Ishikawa (cell line): ENCODE results near the gene RIMBP2.

Experiments used
- CEBPB ChIP-seq: IDR thresholded peaks from 2 replicates; pipeline ENCODE4 v1.6.1; 2012
- CREB1 ChIP-seq: IDR thresholded peaks from 2 replicates; pipeline ENCODE4 v1.6.1; 2012; ENCODE audit warnings: low read depth
- EGR1 ChIP-seq: IDR thresholded peaks from 2 replicates; pipeline ENCODE4 v1.6.1; 2012
- EP300 ChIP-seq: IDR thresholded peaks from 2 replicates; pipeline ENCODE4 v1.6.1; 2012; ENCODE audit warnings: borderline replicate concordance
- FOXM1 ChIP-seq: IDR thresholded peaks from 2 replicates; pipeline ENCODE4 v1.6.1; 2012; ENCODE audit warnings: low read depth, borderline replicate concordance
- MAX ChIP-seq: IDR thresholded peaks from 2 replicates; pipeline ENCODE4 v1.6.1; 2012
- NFIC ChIP-seq: IDR thresholded peaks from 2 replicates; pipeline ENCODE4 v1.6.1; 2012
- RAD21 ChIP-seq: IDR thresholded peaks from 2 replicates; pipeline ENCODE4 v1.6.1; 2012; ENCODE audit warnings: low read depth
- REST ChIP-seq: IDR thresholded peaks from 2 replicates; pipeline ENCODE4 v1.6.1; 2012; ENCODE audit warnings: low read depth, mild to moderate bottlenecking
- TAF1 ChIP-seq: IDR thresholded peaks from 2 replicates; pipeline ENCODE4 v1.6.1; 2012; ENCODE audit warnings: low read depth, mild to moderate bottlenecking
- TCF12 ChIP-seq: IDR thresholded peaks from 2 replicates; pipeline ENCODE4 v1.6.1; 2012; ENCODE audit warnings: low read depth
- TEAD4 ChIP-seq: IDR thresholded peaks from 2 replicates; pipeline ENCODE4 v1.6.1; 2012
- YY1 ChIP-seq: IDR thresholded peaks from 2 replicates; pipeline ENCODE4 v1.6.1; 2012; ENCODE audit warnings: low read depth
- ZBTB7A ChIP-seq: IDR thresholded peaks from 2 replicates; pipeline ENCODE4 v1.6.1; 2012; ENCODE audit warnings: low read depth
- TF ChIP-seq, protein P1 (sequence below): IDR thresholded peaks from 2 replicates; pipeline ENCODE4 v1.6.1; 2012

Gene RIMBP2

GRCh38 chr12:130491421-130492357 lies 224.4 kb downstream of the RIMBP2 start:
- TF ChIP-seq CREB1 = no peak

DNA sequence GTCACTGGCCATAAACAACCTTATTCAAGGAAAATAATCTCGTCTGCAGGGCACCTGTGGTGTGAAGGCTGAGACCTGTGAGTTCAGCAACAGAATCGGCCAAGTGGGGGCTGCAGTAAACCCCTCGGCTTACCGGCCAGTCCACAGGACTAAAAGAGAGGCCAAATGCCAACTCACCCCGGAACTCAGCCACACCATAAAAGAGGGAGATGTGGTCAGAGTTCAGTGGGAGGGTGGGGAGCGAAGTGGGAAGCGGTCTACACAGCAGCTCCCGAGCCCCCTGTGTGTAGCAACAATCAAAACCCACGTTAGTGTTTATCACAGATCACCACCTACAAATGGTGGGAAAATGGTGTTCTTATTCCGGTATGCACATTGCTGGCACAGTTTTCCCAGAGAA lies 225.4 kb downstream of the RIMBP2 start:
- TF ChIP-seq EP300 = no peak
- TF ChIP-seq REST = no peak
- TF ChIP-seq CEBPB = no peak
- TF ChIP-seq RAD21 = no peak
- TF ChIP-seq, protein P1, sequence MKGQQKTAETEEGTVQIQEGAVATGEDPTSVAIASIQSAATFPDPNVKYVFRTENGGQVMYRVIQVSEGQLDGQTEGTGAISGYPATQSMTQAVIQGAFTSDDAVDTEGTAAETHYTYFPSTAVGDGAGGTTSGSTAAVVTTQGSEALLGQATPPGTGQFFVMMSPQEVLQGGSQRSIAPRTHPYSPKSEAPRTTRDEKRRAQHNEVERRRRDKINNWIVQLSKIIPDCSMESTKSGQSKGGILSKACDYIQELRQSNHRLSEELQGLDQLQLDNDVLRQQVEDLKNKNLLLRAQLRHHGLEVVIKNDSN = no peak
- no peak for TF ChIP-seq FOXM1
- TF ChIP-seq TCF12 = no peak
- TF ChIP-seq YY1 = no peak
- no peak for TF ChIP-seq NFIC
- TF ChIP-seq ZBTB7A = no peak
- TF ChIP-seq EGR1 = no peak
- TF ChIP-seq TAF1 = no peak
- TF ChIP-seq TEAD4 = no peak
- no peak for TF ChIP-seq CREB1
- TF ChIP-seq MAX = no peak

DNA sequence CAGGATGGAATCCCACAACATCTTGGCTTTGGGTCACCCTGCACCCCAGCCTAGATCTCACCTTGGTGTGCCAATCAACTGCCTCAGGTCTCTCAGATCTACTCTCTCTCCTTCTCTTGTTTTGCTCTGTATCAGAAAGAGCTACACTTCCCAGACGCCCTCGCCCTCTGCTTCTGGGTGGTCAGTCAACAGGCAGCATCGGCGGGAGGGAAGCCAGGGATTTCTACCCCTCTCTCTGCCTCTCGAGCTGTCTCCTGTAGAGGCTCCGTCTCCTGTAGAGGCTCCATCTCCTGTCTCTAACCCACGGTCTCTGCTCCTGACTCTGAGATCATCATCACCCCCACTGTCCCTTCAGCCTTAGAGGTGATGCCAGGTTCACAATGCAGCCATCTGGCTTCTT lies 226.8 kb downstream of the RIMBP2 start:
- TF ChIP-seq EGR1 (no peak), RAD21 (no peak), MAX (no peak), REST (no peak), CEBPB (no peak), EP300 (no peak), ZBTB7A (no peak), TAF1 (no peak), TCF12 (no peak), TEAD4 (no peak), FOXM1 (no peak), CREB1 (no peak), NFIC (no peak)
- TF ChIP-seq, protein P1 = no peak

DNA sequence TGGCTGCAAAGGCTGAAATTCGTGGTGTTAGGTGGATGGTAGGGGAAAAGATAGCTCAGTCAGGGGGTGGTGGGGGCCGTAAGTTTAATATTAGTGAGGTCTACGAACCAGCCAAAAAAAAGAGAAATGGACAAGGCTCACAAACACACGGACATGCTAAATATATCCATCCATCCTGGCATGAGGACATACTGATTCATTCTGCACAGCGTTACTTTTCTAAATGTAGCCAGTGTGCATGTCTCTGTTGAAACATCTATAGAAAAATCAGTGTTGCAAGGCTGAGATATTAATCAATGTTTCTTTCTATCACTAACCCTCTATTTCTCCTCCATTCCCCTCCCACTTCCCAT lies 227.8 kb downstream of the RIMBP2 start:
- no peak for TF ChIP-seq YY1
- TF ChIP-seq EGR1 = no peak
- TF ChIP-seq MAX = no peak
- TF ChIP-seq, protein P1 = no peak
- TF ChIP-seq FOXM1 = no peak
- no peak for TF ChIP-seq EP300
- TF ChIP-seq TCF12 = no peak

GRCh38 chr12:130487636-130488357 lies 228.3 kb downstream of the RIMBP2 start:
- TF ChIP-seq MAX (no peak), RAD21 (no peak), CEBPB (no peak), EP300 (no peak), ZBTB7A (no peak), TAF1 (no peak), EGR1 (no peak), FOXM1 (no peak), YY1 (no peak), TEAD4 (no peak), REST (no peak), NFIC (no peak)
